ENCODE data around the gene LMO3. TPM values are rescaled to one million over a fixed set of nuclear protein-coding genes. Genes with fewer than 3 reads are reported as not detected.

LMO3 gene
- total and polyA plus RNA-seq, 2 donors (not counting 3 experiments of a cell fraction or from before 2014, with no cell fraction given), result not detected

GRCh38 chr12:16612647-16613046 lies 6.7 kb upstream of the LMO3 start:
- Histone ChIP-seq H2AFZ (ENCODE audit: low read depth, low read length) (no peak overlapping the region), H4K20me1 (replicated peaks; ENCODE audit: control insufficient read depth, extremely low read depth, insufficient read depth, low read length) (no peaks in the 10 kb centered on the region), H3K4me2 (ENCODE audit: insufficient read depth, low read length) (no peak overlapping the region), H3K4me1 (ENCODE audit: control insufficient read depth, extremely low read depth, insufficient read depth, low read length) (no peaks in the 10 kb centered on the region), H3K9me3 (replicated peaks; ENCODE audit: control insufficient read depth, insufficient read depth, low read length) (no peaks in the 10 kb centered on the region), H3K27me3 (ENCODE audit: control insufficient read depth in 2 of 2, insufficient read depth in 2 of 2, low read length in 2 of 2) (peaks cover 17 to 23% of the 10 kb centered on the region in 2 experiments), H3K36me3 (ENCODE audit: control insufficient read depth in 2 of 2, extremely low read depth in 1 of 2, insufficient read depth in 2 of 2, low read length in 2 of 2) (no peaks in the 10 kb centered on the region), H3K4me3 (replicated peaks in 1 of 3; ENCODE audit: insufficient read depth in 1 of 3, low read depth in 1 of 3, low read length in 3 of 3) (no peak overlapping the region), H3K9ac (replicated peaks; ENCODE audit: extremely low read depth, insufficient read depth, low read length) (no peak overlapping the region), H3K79me2 (ENCODE audit: control insufficient read depth, insufficient read depth, low read length) (no peaks in the 10 kb centered on the region), H3K27ac (ENCODE audit: insufficient read depth, low read depth, low read length) (no peak overlapping the region), H3K9me1 (replicated peaks; ENCODE audit: control insufficient read depth, extremely low read depth, insufficient read depth, low read length) (no peaks in the 10 kb centered on the region)
- CTCF ChIA-PET, result interaction anchor here (1.3 kb wide), 1 partner anchor 1380 kb away, joined by 3 read pairs; no protein-coding TSS in a partner anchor
- dilution Hi-C loops (cut with MboI; ENCODE audit: extremely low pct_ligation_motif_present, low sequenced_read_pairs), result no loop called here
- POLR2A ChIA-PET, result no interaction called here
- no peak for FAIRE-seq
- intact Hi-C loops (cut with micrococcal nuclease), result no loop called here
- BruUV-seq (replicated peaks), result no TSS peak
- DNase-seq (ENCODE audit: low read depth, low spot score), result no peak
- TF ChIP-seq, protein P1, sequence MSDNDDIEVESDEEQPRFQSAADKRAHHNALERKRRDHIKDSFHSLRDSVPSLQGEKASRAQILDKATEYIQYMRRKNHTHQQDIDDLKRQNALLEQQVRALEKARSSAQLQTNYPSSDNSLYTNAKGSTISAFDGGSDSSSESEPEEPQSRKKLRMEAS (IDR thresholded peaks at IDR 0.05; ENCODE audit: insufficient read depth, insufficient read length), result no peak
- TF ChIP-seq POLR2A (IDR thresholded peaks at IDR 0.05; ENCODE audit: low read depth, low read length) (no peak), MYC (IDR thresholded peaks at IDR 0.05; ENCODE audit: low read depth, low read length) (no peak), CTCF (IDR thresholded peaks at IDR 0.05; ENCODE audit: extremely low read depth in 1 of 2, insufficient read depth in 1 of 2, low read depth in 1 of 2, low read length in 2 of 2) (no peak), GATA2 (IDR thresholded peaks at IDR 0.05; ENCODE audit: insufficient read depth, insufficient read length, low read depth, low read length) (no peak), POLR2AphosphoS5 (IDR thresholded peaks at IDR 0.05; ENCODE audit: insufficient read depth, low read depth, low read length) (no peak), JUN (IDR thresholded peaks at IDR 0.05; ENCODE audit: borderline replicate concordance, insufficient read depth, insufficient read length, low read depth) (no peak), FOS (IDR thresholded peaks at IDR 0.05; ENCODE audit: borderline replicate concordance, insufficient read depth, low read length) (no peak), EZH2 (IDR thresholded peaks at IDR 0.05; ENCODE audit: borderline replicate concordance, low read depth, low read length, severe bottlenecking) (no peak)

Data from endothelial cell of umbilical vein (primary cell).